H9 (cell line): ENCODE data around the gene IMPACT. TPM values are rescaled to one million over a fixed set of nuclear protein-coding genes. Genes with fewer than 3 reads are reported as not detected.

Experiments used
- DNase-seq: peaks from one replicate; pipeline ENCODE4 v3.0.0-alpha.2; 2017
- H2AFZ ChIP-seq: one replicate; pipeline ENCODE4 v1.6.1; 2013; ENCODE audit warnings: mild to moderate bottlenecking, low read length, control low read depth, moderate library complexity
- H2AK5ac ChIP-seq: 2 replicates; pipeline ENCODE4 v1.6.1; 2013; ENCODE audit warnings: low read length, control low read depth, mixed read lengths; ENCODE audit not compliant: insufficient read length
- H2BK120ac ChIP-seq: one replicate; pipeline ENCODE4 v1.6.1; 2013; ENCODE audit warnings: low read depth, mild to moderate bottlenecking, low read length, control low read depth, inconsistent platforms; ENCODE audit not compliant: poor library complexity, severe bottlenecking
- H2BK12ac ChIP-seq: 2 replicates; pipeline ENCODE4 v1.6.1; 2013; ENCODE audit warnings: low read length, control low read depth, mixed read lengths, low read depth; ENCODE audit not compliant: insufficient read length
- H2BK15ac ChIP-seq: 2 replicates; pipeline ENCODE4 v1.6.1; 2013; ENCODE audit warnings: low read depth, low read length, control low read depth
- H2BK20ac ChIP-seq: one replicate; pipeline ENCODE4 v1.6.1; 2013; ENCODE audit warnings: low read depth, mild to moderate bottlenecking, low read length, control low read depth, inconsistent platforms; ENCODE audit not compliant: poor library complexity, severe bottlenecking
- H2BK5ac ChIP-seq: 2 replicates; pipeline ENCODE4 v1.6.1; 2013; ENCODE audit warnings: low read length, control low read depth, mixed read lengths; ENCODE audit not compliant: insufficient read length
- H3K14ac ChIP-seq: 2 replicates; pipeline ENCODE4 v1.6.1; 2013; ENCODE audit warnings: low read length, control low read depth; ENCODE audit not compliant: insufficient read depth
- H3K18ac ChIP-seq: 2 replicates; pipeline ENCODE4 v1.6.1; 2013; ENCODE audit warnings: low read depth, mild to moderate bottlenecking, mixed read lengths, low read length, control low read depth; ENCODE audit not compliant: insufficient read length
- H3K23ac ChIP-seq: 2 replicates; pipeline ENCODE4 v1.6.1; 2013; ENCODE audit warnings: low read length, control low read depth, mixed read lengths, low read depth; ENCODE audit not compliant: insufficient read length
- H3K23me2 ChIP-seq: 2 replicates; pipeline ENCODE4 v1.6.1; 2013; ENCODE audit warnings: low read depth, mild to moderate bottlenecking, mixed read lengths, low read length, control low read depth; ENCODE audit not compliant: insufficient read length, poor library complexity, severe bottlenecking
- H3K27ac ChIP-seq: 2 replicates; pipeline ENCODE4 v1.5.1; 2013; ENCODE audit warnings: low read length, control low read depth, mixed read lengths, low read depth; ENCODE audit not compliant: insufficient read length
- H3K27me3 ChIP-seq: 2 replicates; pipeline ENCODE4 v1.6.1; 2013; ENCODE audit warnings: low read length, control low read depth, inconsistent platforms; ENCODE audit not compliant: insufficient read depth
- H3K4ac ChIP-seq: 2 replicates; pipeline ENCODE4 v1.6.1; 2013; ENCODE audit warnings: low read depth, mild to moderate bottlenecking, control low read depth, inconsistent platforms, low read length, moderate library complexity
- H3K4me1 ChIP-seq: 2 replicates; pipeline ENCODE4 v1.6.1; 2013; ENCODE audit warnings: low read length, control low read depth, inconsistent platforms; ENCODE audit not compliant: insufficient read depth
- H3K4me2 ChIP-seq: 2 replicates; pipeline ENCODE4 v1.6.1; 2013; ENCODE audit warnings: low read length, control low read depth, mixed read lengths; ENCODE audit not compliant: insufficient read length, insufficient read depth
- H3K56ac ChIP-seq: 2 replicates; pipeline ENCODE4 v1.6.1; 2013; ENCODE audit warnings: low read depth, mild to moderate bottlenecking, mixed read lengths, low read length, control low read depth; ENCODE audit not compliant: insufficient read length
- H3K79me1 ChIP-seq: 2 replicates; pipeline ENCODE4 v1.6.1; 2013; ENCODE audit warnings: low read depth, mild to moderate bottlenecking, moderate library complexity, low read length, control low read depth, inconsistent platforms; ENCODE audit not compliant: insufficient read depth, poor library complexity, severe bottlenecking
- H3K79me2 ChIP-seq: 2 replicates; pipeline ENCODE4 v1.6.1; 2013; ENCODE audit warnings: low read length, control low read depth, inconsistent platforms; ENCODE audit not compliant: insufficient read depth
- H3K9ac ChIP-seq: 2 replicates; pipeline ENCODE4 v1.6.1; 2013; ENCODE audit warnings: low read length, control low read depth, mixed read lengths; ENCODE audit not compliant: insufficient read length; ENCODE audit errors: extremely low read depth
- H3K9me3 ChIP-seq: one replicate; pipeline ENCODE4 v1.6.1; 2013; ENCODE audit warnings: low read depth, low read length, inconsistent platforms; ENCODE audit not compliant: control insufficient read depth
- H3T11ph ChIP-seq: one replicate; pipeline ENCODE4 v1.6.1; 2013; ENCODE audit warnings: mild to moderate bottlenecking, low read length, control low read depth, inconsistent platforms
- H4K20me1 ChIP-seq: one replicate; pipeline ENCODE4 v1.6.1; 2013; ENCODE audit not compliant: control insufficient read depth, insufficient read length, insufficient read depth
- H4K5ac ChIP-seq: 2 replicates; pipeline ENCODE4 v1.6.1; 2013; ENCODE audit warnings: low read depth, mild to moderate bottlenecking, mixed read lengths, low read length, control low read depth; ENCODE audit not compliant: insufficient read length
- H4K8ac ChIP-seq: replicated peaks from 2 replicates; pipeline ENCODE4 v1.6.1; 2013; ENCODE audit warnings: low read length, control low read depth, mixed read lengths, low read depth; ENCODE audit not compliant: insufficient read length
- H4K91ac ChIP-seq: 2 replicates; pipeline ENCODE4 v1.6.1; 2013; ENCODE audit warnings: low read depth, mild to moderate bottlenecking, moderate library complexity, mixed read lengths, low read length, control low read depth; ENCODE audit not compliant: insufficient read length
- H3K27ac Mint-ChIP-seq, 3 experiments: 2 replicates in 2 of 3; 3 replicates in 1 of 3; pipeline ENCODE4 v1.8.0; 2020 to 2021; ENCODE audit warnings: mixed read lengths in 3 of 3, mild to moderate bottlenecking in 1 of 3, moderate library complexity in 1 of 3
- H3K27me3 Mint-ChIP-seq: 2 replicates; pipeline ENCODE4 v1.8.0; 2021; ENCODE audit warnings: low read depth, mild to moderate bottlenecking, moderate library complexity, mixed read lengths
- H3K36me3 Mint-ChIP-seq, 3 experiments: 2 replicates in 2 of 3; 3 replicates in 1 of 3; pipeline ENCODE4 v1.8.0; 2020 to 2021; ENCODE audit warnings: low read depth in 3 of 3, mixed read lengths in 3 of 3; ENCODE audit not compliant: insufficient read depth in 1 of 3
- H3K4me1 Mint-ChIP-seq, 2 experiments: 2 replicates each; pipeline ENCODE4 v1.8.0; 2020; ENCODE audit warnings: mixed read lengths in 2 of 2
- H3K4me3 Mint-ChIP-seq, 2 experiments: 2 replicates in 1 of 2; 3 replicates in 1 of 2; pipeline ENCODE4 v1.8.0; 2020 to 2021; ENCODE audit warnings: mild to moderate bottlenecking in 2 of 2, mixed read lengths in 2 of 2, moderate library complexity in 1 of 2
- H3K9me3 Mint-ChIP-seq, 2 experiments: 2 replicates in 1 of 2; 3 replicates in 1 of 2; pipeline ENCODE4 v1.8.0; 2020; ENCODE audit warnings: mild to moderate bottlenecking in 2 of 2, mixed read lengths in 2 of 2, moderate library complexity in 1 of 2
- WGBS: extraction: QIAGEN DNeasy Blood & Tissue Kit; methylation state at CpG from one replicate; pipeline ENCODE4 v1.1.7; 2013; ENCODE audit warnings: missing lambda C conversion rate, low lambda C conversion rate, mixed read lengths; ENCODE audit not compliant: insufficient read length; ENCODE audit errors: extremely low coverage; 5-methylcytosine and 5-hydroxymethylcytosine counted together
- total RNA-seq: library from RNA; stranded (reverse); gene quantifications from 2 replicates; pipeline ENCODE4 v1.2.1, GENCODE V29; 2021
- TF ChIP-seq, protein P1 (sequence below): fragments of 200-600 bp; sonication (generic); conservative IDR thresholded peaks from 3 replicates; pipeline ENCODE4 v1.8.0; 2021; ENCODE audit warnings: antibody characterized with exemption, mild to moderate bottlenecking

Gene IMPACT
- total RNA-seq, 1 experiment from 2014 or later: 41.9 TPM

DNA sequence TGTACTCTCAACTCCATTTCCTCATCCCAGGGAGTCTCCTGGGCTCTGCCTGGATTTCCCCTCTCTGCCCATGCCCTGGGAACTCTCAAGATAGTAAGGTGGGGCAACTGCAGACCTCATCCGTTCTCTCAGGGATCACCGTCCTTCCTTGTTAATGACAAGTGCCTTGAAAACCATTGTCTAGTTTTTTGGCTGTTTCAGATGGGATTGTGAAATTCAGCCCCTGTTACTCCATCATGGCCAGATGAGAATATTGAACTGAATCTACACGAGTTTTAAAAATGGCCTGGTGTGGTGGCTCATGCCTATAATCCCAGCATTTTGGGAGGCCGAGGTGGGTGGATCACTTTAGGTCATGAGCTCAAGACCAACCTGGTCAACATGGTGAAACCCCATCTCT, 33.3 kb downstream of the IMPACT start:
- Histone ChIP-seq H2BK20ac (no peak overlapping the region), H3K9me3 (no peaks in the 10 kb centered on the region), H3K9ac (no peak overlapping the region), H3K79me2 (no peaks in the 10 kb centered on the region), H2BK15ac (no peak overlapping the region), H3K23me2 (no peaks in the 10 kb centered on the region), H2BK12ac (no peak overlapping the region), H2BK5ac (no peak overlapping the region), H3K27me3 (no peaks in the 10 kb centered on the region), H4K91ac (no peak overlapping the region), H3K56ac (no peak overlapping the region), H3K27ac (no peak overlapping the region), H3K14ac (no peak overlapping the region), H2AK5ac (no peak overlapping the region), H4K20me1 (no peaks in the 10 kb centered on the region), H3T11ph (no peak overlapping the region), H2AFZ (no peak overlapping the region), H3K4me2 (no peak overlapping the region), H4K5ac (no peak overlapping the region), H3K4me1 (no peaks in the 10 kb centered on the region; the same call in 1 of the 2 replicates), H3K23ac (no peak overlapping the region), H4K8ac (no peak overlapping the region), H2BK120ac (no peak overlapping the region), H3K18ac (no peak overlapping the region), H3K79me1 (no peaks in the 10 kb centered on the region), H3K4ac (no peak overlapping the region)
- no CpG with 5 or more reads among the region's 4 CpGs for WGBS
- H3K36me3 Mint-ChIP-seq: peaks cover 0 to 10% (median 4%) of the 10 kb centered on the region in 3 experiments; a peak in 4 of 7 replicates
- TF ChIP-seq, protein P1, sequence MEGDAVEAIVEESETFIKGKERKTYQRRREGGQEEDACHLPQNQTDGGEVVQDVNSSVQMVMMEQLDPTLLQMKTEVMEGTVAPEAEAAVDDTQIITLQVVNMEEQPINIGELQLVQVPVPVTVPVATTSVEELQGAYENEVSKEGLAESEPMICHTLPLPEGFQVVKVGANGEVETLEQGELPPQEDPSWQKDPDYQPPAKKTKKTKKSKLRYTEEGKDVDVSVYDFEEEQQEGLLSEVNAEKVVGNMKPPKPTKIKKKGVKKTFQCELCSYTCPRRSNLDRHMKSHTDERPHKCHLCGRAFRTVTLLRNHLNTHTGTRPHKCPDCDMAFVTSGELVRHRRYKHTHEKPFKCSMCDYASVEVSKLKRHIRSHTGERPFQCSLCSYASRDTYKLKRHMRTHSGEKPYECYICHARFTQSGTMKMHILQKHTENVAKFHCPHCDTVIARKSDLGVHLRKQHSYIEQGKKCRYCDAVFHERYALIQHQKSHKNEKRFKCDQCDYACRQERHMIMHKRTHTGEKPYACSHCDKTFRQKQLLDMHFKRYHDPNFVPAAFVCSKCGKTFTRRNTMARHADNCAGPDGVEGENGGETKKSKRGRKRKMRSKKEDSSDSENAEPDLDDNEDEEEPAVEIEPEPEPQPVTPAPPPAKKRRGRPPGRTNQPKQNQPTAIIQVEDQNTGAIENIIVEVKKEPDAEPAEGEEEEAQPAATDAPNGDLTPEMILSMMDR: no peak
- DNase-seq: no peak
- no peaks in the 10 kb centered on the region; the same call in 1 of the 2 replicates for H3K27me3 Mint-ChIP-seq
- H3K4me3 Mint-ChIP-seq: no peak overlapping the region
- peaks cover 9 to 11% of the 10 kb centered on the region in 2 experiments for H3K4me1 Mint-ChIP-seq
- peaks cover 3 to 5% of the 10 kb centered on the region in 2 experiments; a peak in 3 of 5 replicates for H3K9me3 Mint-ChIP-seq
- peak overlapping the region in 1 of 3 experiments; percentile 17; a peak in 1 of 7 replicates for H3K27ac Mint-ChIP-seq
